CD4-positive, alpha-beta memory T cell (primary cell): Measurements from ENCODE around the gene USP36. TPM values are rescaled to one million over a fixed set of nuclear protein-coding genes. Genes with fewer than 3 reads are reported as not detected.
"Not testable (repeated sequence)": the region's sequence is repeated elsewhere in the genome, so short reads cannot be mapped to it uniquely, and the experiment has no call there.

Experiments used
- CTCF ChIA-PET: fragments of 350-600 bp; sonication (Branson Sonifier 250); formaldehyde crosslinking; loops from one replicate; lab custom pipeline; 2021; ENCODE audit warnings: inconsistent platforms; ENCODE audit not compliant: partially characterized antibody; lab: Charles Lee
- POLR2A ChIA-PET: fragments of 350-600 bp; sonication (Branson Sonifier 250); formaldehyde crosslinking; loops from one replicate; lab custom pipeline; 2021; ENCODE audit not compliant: partially characterized antibody; lab: Charles Lee
- DNase-seq, 5 donors: peaks; one replicate each; pipeline versions ENCODE4 v3.0.0 to v3.0.0-alpha.2; 2020 to 2022; ENCODE audit warnings: mixed read lengths in 1 of 5
- H3K27ac ChIP-seq: one replicate; pipeline ENCODE4 v1.7.0; 2013; ENCODE audit warnings: low read depth, low read length
- H3K27me3 ChIP-seq: 2 replicates; pipeline ENCODE4 v1.7.0; 2013; ENCODE audit warnings: mild to moderate bottlenecking, low read length, moderate library complexity; ENCODE audit not compliant: insufficient read depth
- H3K36me3 ChIP-seq: 2 replicates; pipeline ENCODE4 v1.7.0; 2013; ENCODE audit warnings: mild to moderate bottlenecking, low read length, moderate library complexity; ENCODE audit not compliant: insufficient read depth
- H3K4me1 ChIP-seq: 2 replicates; pipeline ENCODE4 v1.7.0; 2013; ENCODE audit warnings: mild to moderate bottlenecking, low read length, moderate library complexity; ENCODE audit not compliant: insufficient read depth
- H3K4me3 ChIP-seq, 2 donors: one replicate each; pipeline ENCODE4 v1.7.0; 2013; ENCODE audit warnings: low read length in 2 of 2, mild to moderate bottlenecking in 1 of 2
- H3K9me3 ChIP-seq, 2 donors: one replicate each; pipeline ENCODE4 v1.7.0; 2013; ENCODE audit warnings: low read length in 2 of 2, control low read depth in 1 of 2; ENCODE audit not compliant: control insufficient read depth in 1 of 2
- H3K27ac Mint-ChIP-seq, 7 donors: one replicate each; pipeline ENCODE4 v1.8.0; 2020 to 2021; ENCODE audit warnings: mixed read lengths in 7 of 7, mild to moderate bottlenecking in 6 of 7, inconsistent platforms in 3 of 7, moderate library complexity in 3 of 7
- H3K27me3 Mint-ChIP-seq, 2 donors: one replicate each; pipeline ENCODE4 v1.8.0; 2020 to 2021; ENCODE audit warnings: mixed read lengths in 2 of 2
- H3K36me3 Mint-ChIP-seq, 2 donors: one replicate each; pipeline ENCODE4 v1.8.0; 2020 to 2021; ENCODE audit warnings: mixed read lengths in 2 of 2, inconsistent platforms in 1 of 2, mild to moderate bottlenecking in 1 of 2
- H3K4me1 Mint-ChIP-seq, 4 donors: one replicate each; pipeline ENCODE4 v1.8.0; 2020 to 2021; ENCODE audit warnings: mixed read lengths in 4 of 4, mild to moderate bottlenecking in 1 of 4
- H3K4me3 Mint-ChIP-seq, 8 donors: one replicate each; pipeline ENCODE4 v1.8.0; 2020 to 2021; ENCODE audit warnings: mixed read lengths in 8 of 8, mild to moderate bottlenecking in 7 of 8, moderate library complexity in 6 of 8, inconsistent platforms in 3 of 8
- H3K9me3 Mint-ChIP-seq, 8 donors: one replicate each; pipeline ENCODE4 v1.8.0; 2020 to 2021; ENCODE audit warnings: mixed read lengths in 8 of 8, mild to moderate bottlenecking in 5 of 8, inconsistent platforms in 3 of 8, moderate library complexity in 1 of 8
- intact Hi-C: fragments of 100-400 bp; cut with micrococcal nuclease; formaldehyde crosslinking; loops from one replicate; pipeline ENCODE4 v1.15.1; 2023
- polyA plus RNA-seq, 2 donors: library from polyadenylated mRNA; unstranded; fragments of 300-500 nt; fragmentation: Illumina TruSeq; gene quantifications; one replicate each; pipeline ENCODE4 v1.2.3, GENCODE V29; 2021
- total RNA-seq, 2 experiments: library from RNA; stranded (reverse); gene quantifications; one replicate each; pipeline ENCODE4 v1.2.3, GENCODE V29; 2021

Gene USP36
- total and polyA plus RNA-seq, 4 experiments from 2014 or later, result 35.4 to 183 (median 118) TPM

GRCh38 chr17:78779850-78780249 lies 60.8 kb downstream of the USP36 start:
- Histone ChIP-seq H3K36me3 (no peaks in the 10 kb centered on the region), H3K4me1 (peaks cover 75% of the 10 kb centered on the region), H3K9me3 (no peaks in the 10 kb centered on the region), H3K27me3 (no peaks in the 10 kb centered on the region), H3K4me3 (peak overlapping the region; percentile 62), H3K27ac (peak overlapping the region; percentile 95)
- peak overlapping the region; percentile 89 to 96 (median 94) for H3K4me3 Mint-ChIP-seq
- peaks cover 26 to 68% (median 43%) of the 10 kb centered on the region in 4 donors for H3K4me1 Mint-ChIP-seq
- H3K36me3 Mint-ChIP-seq, result peaks cover 6 to 40% of the 10 kb centered on the region in 2 donors
- CTCF ChIA-PET, result interaction anchor here (1.0 to 2.7 kb wide), 14 partner anchors 9 to 71 kb away, joined by 3 to 15 read pairs (median 4); no protein-coding TSS in a partner anchor
- POLR2A ChIA-PET, result interaction anchor here (1.0 to 21.6 kb wide), 20 partner anchors 10 to 71 kb away, joined by 3 to 961 read pairs (median 11); partner anchors contain the start of gene USP36
- peak; percentile 81 to 88 (median 85) for DNase-seq
- peak overlapping the region; percentile 92 to 99 (median 96) for H3K27ac Mint-ChIP-seq
- peaks cover 0 to 2% (median 0%) of the 10 kb centered on the region in 8 donors for H3K9me3 Mint-ChIP-seq
- H3K27me3 Mint-ChIP-seq, result no peaks in the 10 kb centered on the region
- intact Hi-C loops, result loop anchor here (1.0 to 5.0 kb wide), 5 partner anchors 8 to 61 kb away; partner anchors contain the start of gene USP36

- Histone ChIP-seq H3K4me3 (peak overlapping the region; percentile 13 to 62), H3K27ac (peak overlapping the region; percentile 95), H3K4me1 (peaks cover 75% of the 10 kb centered on the region)
- Mint-ChIP-seq H3K36me3 (peaks cover 9 to 46% of the 10 kb centered on the region in 2 donors), H3K27ac (peak overlapping the region; percentile 92 to 99 (median 96)), H3K4me3 (peak overlapping the region; percentile 89 to 96 (median 94)), H3K4me1 (peaks cover 31 to 68% (median 45%) of the 10 kb centered on the region in 4 donors)
- not testable (repeated sequence) for H3K27me3 ChIP-seq, H3K9me3 ChIP-seq, H3K27me3 Mint-ChIP-seq, H3K9me3 Mint-ChIP-seq, H3K36me3 ChIP-seq
- intact Hi-C loops, result loop anchor here (1.0 to 5.0 kb wide), 3 partner anchors 20 to 42 kb away; no protein-coding TSS in a partner anchor
- ChIA-PET POLR2A (interaction anchor here (0.6 to 21.6 kb wide), 20 partner anchors 11 to 1334 kb away, joined by 3 to 961 read pairs (median 11); partner anchors contain the start of gene USP36), CTCF (interaction anchor here (1.1 to 2.7 kb wide), 7 partner anchors 8 to 71 kb away, joined by 3 to 11 read pairs (median 5); no protein-coding TSS in a partner anchor)
- peak in 1 of 5 donors; percentile 37 for DNase-seq
These were observed 61.3 kb downstream of the USP36 start for GRCh38 chr17:78779286-78779651.

- Histone ChIP-seq H3K4me3 (peak overlapping the region in 1 of 2 donors; percentile 38), H3K27ac (peak overlapping the region; percentile 95), H3K36me3 (no peaks in the 10 kb centered on the region), H3K4me1 (peaks cover 75% of the 10 kb centered on the region), H3K27me3 (no peaks in the 10 kb centered on the region), H3K9me3 (no peaks in the 10 kb centered on the region)
- Mint-ChIP-seq H3K27me3 (no peaks in the 10 kb centered on the region), H3K36me3 (peaks cover 9 to 53% of the 10 kb centered on the region in 2 donors), H3K27ac (peak overlapping the region; percentile 92 to 99 (median 96)), H3K4me3 (peak overlapping the region; percentile 79 to 97 (median 84)), H3K9me3 (no peaks in the 10 kb centered on the region), H3K4me1 (peaks cover 29 to 67% (median 42%) of the 10 kb centered on the region in 4 donors)
- intact Hi-C loops, result loop anchor here (5.0 kb wide), 1 partner anchor 41 kb away; no protein-coding TSS in a partner anchor
- CTCF ChIA-PET, result interaction anchor here (0.8 to 1.6 kb wide), 2 partner anchors 10 to 34 kb away, joined by 3 to 10 read pairs; no protein-coding TSS in a partner anchor
- POLR2A ChIA-PET, result interaction anchor here (0.9 to 21.6 kb wide), 5 partner anchors 12 to 41 kb away, joined by 5 to 961 read pairs (median 7); no protein-coding TSS in a partner anchor
- peak in 4 of 5 donors; percentile 39 to 68 (median 48) for DNase-seq
These were observed 62.7 kb downstream of the USP36 start for GRCh38 chr17:78777881-78778280.

GRCh38 chr17:78774956-78775571 lies 65.5 kb downstream of the USP36 start:
- ChIA-PET POLR2A (interaction anchor here (0.5 to 21.6 kb wide), 16 partner anchors 10 to 66 kb away, joined by 3 to 961 read pairs (median 4); no protein-coding TSS in a partner anchor), CTCF (interaction anchor here (1.0 to 2.0 kb wide), 4 partner anchors 20 to 41 kb away, joined by 3 to 12 read pairs (median 4); no protein-coding TSS in a partner anchor)
- Histone ChIP-seq H3K27ac (peak overlapping the region; percentile 81), H3K4me1 (peaks cover 94% of the 10 kb centered on the region), H3K9me3 (no peaks in the 10 kb centered on the region), H3K4me3 (peak overlapping the region; percentile 64 to 70), H3K27me3 (no peaks in the 10 kb centered on the region), H3K36me3 (no peaks in the 10 kb centered on the region)
- peak; percentile 57 to 85 (median 63) for DNase-seq
- peaks cover 45 to 82% (median 57%) of the 10 kb centered on the region in 4 donors for H3K4me1 Mint-ChIP-seq
- H3K9me3 Mint-ChIP-seq, result no peaks in the 10 kb centered on the region
- peaks cover 17 to 60% of the 10 kb centered on the region in 2 donors for H3K36me3 Mint-ChIP-seq
- peak overlapping the region; percentile 88 to 97 (median 94) for H3K4me3 Mint-ChIP-seq
- H3K27ac Mint-ChIP-seq, result peak overlapping the region; percentile 92 to 99 (median 97)
- H3K27me3 Mint-ChIP-seq, result no peaks in the 10 kb centered on the region
- intact Hi-C loops, result loop anchor here (5.0 kb wide), 1 partner anchor 38 kb away; no protein-coding TSS in a partner anchor

GRCh38 chr17:78774453-78774852 lies 66.2 kb downstream of the USP36 start:
- Mint-ChIP-seq H3K27ac (peak overlapping the region; percentile 92 to 99 (median 97)), H3K4me3 (peak overlapping the region; percentile 88 to 97 (median 94)), H3K4me1 (peaks cover 41 to 76% (median 52%) of the 10 kb centered on the region in 4 donors), H3K36me3 (peaks cover 11 to 53% of the 10 kb centered on the region in 2 donors), H3K27me3 (no peaks in the 10 kb centered on the region), H3K9me3 (no peaks in the 10 kb centered on the region)
- Histone ChIP-seq H3K4me1 (peaks cover 96% of the 10 kb centered on the region), H3K4me3 (peak overlapping the region; percentile 64 to 70), H3K27me3 (no peaks in the 10 kb centered on the region), H3K36me3 (no peaks in the 10 kb centered on the region), H3K9me3 (no peaks in the 10 kb centered on the region), H3K27ac (peak overlapping the region; percentile 81)
- ChIA-PET POLR2A (interaction anchor here (1.0 to 21.6 kb wide), 11 partner anchors 11 to 65 kb away, joined by 3 to 961 read pairs (median 7); no protein-coding TSS in a partner anchor), CTCF (interaction anchor here (2.0 kb wide), 1 partner anchor 27 kb away, joined by 12 read pairs; no protein-coding TSS in a partner anchor)
- peak in 1 of 5 donors; percentile 54 for DNase-seq
- intact Hi-C loops, result no loop called here

GRCh38 chr17:78771758-78772382 lies 68.7 kb downstream of the USP36 start:
- intact Hi-C loops, result loop anchor here (1.0 kb wide), 2 partner anchors 8 to 13 kb away; no protein-coding TSS in a partner anchor
- H3K4me3 ChIP-seq, result peak overlapping the region; percentile 4 to 21
- peaks cover 98% of the 10 kb centered on the region for H3K4me1 ChIP-seq
- peak overlapping the region; percentile 92 to 97 (median 97) for H3K27ac Mint-ChIP-seq
- H3K27me3 ChIP-seq, result no peaks in the 10 kb centered on the region
- no peaks in the 10 kb centered on the region for H3K9me3 ChIP-seq
- no peaks in the 10 kb centered on the region for H3K27me3 Mint-ChIP-seq
- H3K9me3 Mint-ChIP-seq, result no peaks in the 10 kb centered on the region
- no peaks in the 10 kb centered on the region for H3K36me3 ChIP-seq
- POLR2A ChIA-PET, result interaction anchor here (1.0 to 28.3 kb wide), 10 partner anchors 4 to 645 kb away, joined by 3 to 961 read pairs (median 6); partner anchors contain the start of gene CYTH1
- H3K4me1 Mint-ChIP-seq, result peaks cover 34 to 55% (median 42%) of the 10 kb centered on the region in 4 donors
- CTCF ChIA-PET, result interaction anchor here (0.7 to 4.2 kb wide), 9 partner anchors 10 to 50 kb away, joined by 3 to 20 read pairs (median 5); no protein-coding TSS in a partner anchor
- H3K36me3 Mint-ChIP-seq, result peaks cover 11 to 43% of the 10 kb centered on the region in 2 donors
- peak overlapping the region; percentile 65 for H3K27ac ChIP-seq
- peak overlapping the region; percentile 86 to 93 (median 89) for H3K4me3 Mint-ChIP-seq
- DNase-seq, result peak in 2 of 5 donors; percentile 33 to 49
